ENCODE data around the gene PIRT. TPM values are rescaled to one million over a fixed set of nuclear protein-coding genes. Genes with fewer than 3 reads are reported as not detected.

PIRT gene
- polyA plus RNA-seq, 1 of the 3 experiments (the other 2 are of a cell fraction), result not detected

- Histone ChIP-seq H3K9me2 (no peaks in the 10 kb centered on the region), H4K20me1 (ENCODE audit: insufficient read depth) (no peaks in the 10 kb centered on the region), H2AFZ (ENCODE audit: low read depth) (no peak overlapping the region), H3K27me3 (ENCODE audit: insufficient read depth) (no peaks in the 10 kb centered on the region), H3K4me2 (no peak overlapping the region), H3K36me3 (replicated peaks in 1 of 2; ENCODE audit: control insufficient read depth in 1 of 2, insufficient read depth in 2 of 2, low read length in 1 of 2) (no peaks in the 10 kb centered on the region), H3K9me3 (no peaks in the 10 kb centered on the region), H3K4me3 (ENCODE audit: low read depth in 2 of 2, low read length in 1 of 2) (no peak overlapping the region), H3K4me1 (ENCODE audit: control insufficient read depth in 1 of 2, insufficient read depth in 2 of 2, low read depth in 1 of 2, low read length in 1 of 2) (no peaks in the 10 kb centered on the region), H3K79me2 (ENCODE audit: insufficient read depth) (no peaks in the 10 kb centered on the region), H3K9ac (no peak overlapping the region), H3F3A (replicated peaks; ENCODE audit: insufficient read depth) (no peaks in the 10 kb centered on the region), H3K27ac (ENCODE audit: low read depth in 2 of 2, low read length in 1 of 2) (no peak overlapping the region)
- no peak for DNase-seq
- 16% methylated on average over 3 of the region's 3 CpGs for WGBS (ENCODE audit: low lambda C conversion rate)
- ChIA-PET POLR2A (no interaction called here), CTCF (interaction anchor here (1.0 to 1.6 kb wide), 2 partner anchors 14 to 17 kb away, joined by 3 to 5 read pairs; no protein-coding TSS in a partner anchor)
- TF ChIP-seq, protein P1, sequence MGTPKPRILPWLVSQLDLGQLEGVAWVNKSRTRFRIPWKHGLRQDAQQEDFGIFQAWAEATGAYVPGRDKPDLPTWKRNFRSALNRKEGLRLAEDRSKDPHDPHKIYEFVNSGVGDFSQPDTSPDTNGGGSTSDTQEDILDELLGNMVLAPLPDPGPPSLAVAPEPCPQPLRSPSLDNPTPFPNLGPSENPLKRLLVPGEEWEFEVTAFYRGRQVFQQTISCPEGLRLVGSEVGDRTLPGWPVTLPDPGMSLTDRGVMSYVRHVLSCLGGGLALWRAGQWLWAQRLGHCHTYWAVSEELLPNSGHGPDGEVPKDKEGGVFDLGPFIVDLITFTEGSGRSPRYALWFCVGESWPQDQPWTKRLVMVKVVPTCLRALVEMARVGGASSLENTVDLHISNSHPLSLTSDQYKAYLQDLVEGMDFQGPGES (IDR thresholded peaks at IDR 0.05; ENCODE audit: low read depth, low read length), result no peak
- TF ChIP-seq EP300 (IDR thresholded peaks at IDR 0.05; ENCODE audit: borderline replicate concordance in 1 of 2, low read depth in 1 of 2, low read length in 1 of 2) (no peak), GABPA (IDR thresholded peaks at IDR 0.05; ENCODE audit: low read depth) (no peak), FOSL2 (IDR thresholded peaks at IDR 0.05; ENCODE audit: borderline replicate concordance, low read depth) (no peak), TAF1 (IDR thresholded peaks at IDR 0.05; ENCODE audit: borderline replicate concordance, low read depth, low read length) (no peak), SMC3 (IDR thresholded peaks at IDR 0.05; ENCODE audit: low read depth, low read length) (no peak), RCOR1 (IDR thresholded peaks at IDR 0.05; ENCODE audit: low read length) (no peak), JUND (IDR thresholded peaks at IDR 0.05) (no peak), ELF1 (IDR thresholded peaks at IDR 0.05) (no peak), EZH2phosphoT487 (IDR thresholded peaks at IDR 0.05; ENCODE audit: borderline replicate concordance, low read depth) (no peak), SIN3A (IDR thresholded peaks at IDR 0.05; ENCODE audit: borderline replicate concordance, low read depth, low read length) (no peak), MXI1 (IDR thresholded peaks at IDR 0.05; ENCODE audit: low read depth, low read length) (no peak), RXRA (IDR thresholded peaks at IDR 0.05; ENCODE audit: borderline replicate concordance, low read depth) (no peak)
- TF ChIP-seq, protein P2, sequence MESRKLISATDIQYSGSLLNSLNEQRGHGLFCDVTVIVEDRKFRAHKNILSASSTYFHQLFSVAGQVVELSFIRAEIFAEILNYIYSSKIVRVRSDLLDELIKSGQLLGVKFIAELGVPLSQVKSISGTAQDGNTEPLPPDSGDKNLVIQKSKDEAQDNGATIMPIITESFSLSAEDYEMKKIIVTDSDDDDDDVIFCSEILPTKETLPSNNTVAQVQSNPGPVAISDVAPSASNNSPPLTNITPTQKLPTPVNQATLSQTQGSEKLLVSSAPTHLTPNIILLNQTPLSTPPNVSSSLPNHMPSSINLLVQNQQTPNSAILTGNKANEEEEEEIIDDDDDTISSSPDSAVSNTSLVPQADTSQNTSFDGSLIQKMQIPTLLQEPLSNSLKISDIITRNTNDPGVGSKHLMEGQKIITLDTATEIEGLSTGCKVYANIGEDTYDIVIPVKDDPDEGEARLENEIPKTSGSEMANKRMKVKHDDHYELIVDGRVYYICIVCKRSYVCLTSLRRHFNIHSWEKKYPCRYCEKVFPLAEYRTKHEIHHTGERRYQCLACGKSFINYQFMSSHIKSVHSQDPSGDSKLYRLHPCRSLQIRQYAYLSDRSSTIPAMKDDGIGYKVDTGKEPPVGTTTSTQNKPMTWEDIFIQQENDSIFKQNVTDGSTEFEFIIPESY (IDR thresholded peaks at IDR 0.05; ENCODE audit: borderline replicate concordance, low read depth), result no peak
- TF ChIP-seq, protein P3, sequence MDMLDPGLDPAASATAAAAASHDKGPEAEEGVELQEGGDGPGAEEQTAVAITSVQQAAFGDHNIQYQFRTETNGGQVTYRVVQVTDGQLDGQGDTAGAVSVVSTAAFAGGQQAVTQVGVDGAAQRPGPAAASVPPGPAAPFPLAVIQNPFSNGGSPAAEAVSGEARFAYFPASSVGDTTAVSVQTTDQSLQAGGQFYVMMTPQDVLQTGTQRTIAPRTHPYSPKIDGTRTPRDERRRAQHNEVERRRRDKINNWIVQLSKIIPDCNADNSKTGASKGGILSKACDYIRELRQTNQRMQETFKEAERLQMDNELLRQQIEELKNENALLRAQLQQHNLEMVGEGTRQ (IDR thresholded peaks at IDR 0.05; ENCODE audit: borderline replicate concordance, low read depth, low read length), result no peak
- TF ChIP-seq, protein P4, sequence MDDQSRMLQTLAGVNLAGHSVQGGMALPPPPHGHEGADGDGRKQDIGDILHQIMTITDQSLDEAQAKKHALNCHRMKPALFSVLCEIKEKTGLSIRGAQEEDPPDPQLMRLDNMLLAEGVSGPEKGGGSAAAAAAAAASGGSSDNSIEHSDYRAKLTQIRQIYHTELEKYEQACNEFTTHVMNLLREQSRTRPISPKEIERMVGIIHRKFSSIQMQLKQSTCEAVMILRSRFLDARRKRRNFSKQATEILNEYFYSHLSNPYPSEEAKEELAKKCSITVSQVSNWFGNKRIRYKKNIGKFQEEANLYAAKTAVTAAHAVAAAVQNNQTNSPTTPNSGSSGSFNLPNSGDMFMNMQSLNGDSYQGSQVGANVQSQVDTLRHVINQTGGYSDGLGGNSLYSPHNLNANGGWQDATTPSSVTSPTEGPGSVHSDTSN (IDR thresholded peaks at IDR 0.05), result no peak
- TF ChIP-seq, protein P5, sequence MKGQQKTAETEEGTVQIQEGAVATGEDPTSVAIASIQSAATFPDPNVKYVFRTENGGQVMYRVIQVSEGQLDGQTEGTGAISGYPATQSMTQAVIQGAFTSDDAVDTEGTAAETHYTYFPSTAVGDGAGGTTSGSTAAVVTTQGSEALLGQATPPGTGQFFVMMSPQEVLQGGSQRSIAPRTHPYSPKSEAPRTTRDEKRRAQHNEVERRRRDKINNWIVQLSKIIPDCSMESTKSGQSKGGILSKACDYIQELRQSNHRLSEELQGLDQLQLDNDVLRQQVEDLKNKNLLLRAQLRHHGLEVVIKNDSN (IDR thresholded peaks at IDR 0.05; ENCODE audit: borderline replicate concordance, low read depth), result no peak
These were observed 21.2 kb upstream of the PIRT start for GRCh38 chr17:10859051-10859450.
